ENCODE measurements around the gene ZNF385D.

GRCh38 chr3:21694506-21694905 lies 56.5 kb downstream of the ZNF385D start:
- no peak for TF ChIP-seq ATF2 (CRISPR knock-in tag; IDR thresholded peaks at IDR 0.05; ENCODE audit: borderline replicate concordance, low read depth)
- TF ChIP-seq NR2C2 (CRISPR knock-in tag; IDR thresholded peaks at IDR 0.05), result no peak
- TF ChIP-seq JUN (CRISPR knock-in tag; IDR thresholded peaks at IDR 0.05), result no peak
- TF ChIP-seq EMX1 (CRISPR knock-in tag; IDR thresholded peaks at IDR 0.05), result no peak
- no peak for TF ChIP-seq CTCF (IDR thresholded peaks at IDR 0.05)
- TF ChIP-seq USF1 (CRISPR knock-in tag; IDR thresholded peaks at IDR 0.05), result no peak
- no peak for TF ChIP-seq MAX (CRISPR knock-in tag; IDR thresholded peaks at IDR 0.05)
- no peak for TF ChIP-seq ATF6 (CRISPR knock-in tag; IDR thresholded peaks at IDR 0.05)
- TF ChIP-seq ELF4 (CRISPR knock-in tag; IDR thresholded peaks at IDR 0.05; ENCODE audit: low read depth), result no peak
- no peak for TF ChIP-seq ATF3 (CRISPR knock-in tag; conservative IDR thresholded peaks at IDR 0.05)
- no peak for TF ChIP-seq ZNF232 (CRISPR knock-in tag; IDR thresholded peaks at IDR 0.05)
- TF ChIP-seq CREB1 (CRISPR knock-in tag; IDR thresholded peaks at IDR 0.05), result no peak
